ENCODE measurements around the gene ULK1. TPM values are rescaled to one million over a fixed set of nuclear protein-coding genes. Genes with fewer than 3 reads are reported as not detected.

ULK1 gene
- total RNA-seq, 1 donor from 2014 or later, result 5.7 TPM

- Histone ChIP-seq H3K27me3 (ENCODE audit: control insufficient read depth in 3 of 3, insufficient read depth in 3 of 3, low read length in 3 of 3) (peaks cover 0 to 11% (median 2%) of the 10 kb centered on the region in 3 donors), H3K36me3 (ENCODE audit: control insufficient read depth in 3 of 3, insufficient read depth in 3 of 3, low read length in 3 of 3) (no peaks in the 10 kb centered on the region), H3K4me3 (ENCODE audit: low read length in 3 of 3) (no peak overlapping the region), H3K9ac (ENCODE audit: low read depth in 1 of 3, low read length in 3 of 3) (no peak overlapping the region), H3K9me3 (ENCODE audit: control insufficient read depth in 3 of 3, low read length in 3 of 3) (no peaks in the 10 kb centered on the region), H3K27ac (ENCODE audit: low read depth, low read length) (no peak overlapping the region), H3K4me1 (ENCODE audit: control insufficient read depth in 3 of 3, insufficient read depth in 3 of 3, low read length in 3 of 3) (no peaks in the 10 kb centered on the region)
These were observed 31.8 kb upstream of the ULK1 start for GRCh38 chr12:131862600-131862993.

GRCh38 chr12:131862994-131863710 lies 31.3 kb upstream of the ULK1 start:
- Histone ChIP-seq H3K27ac (ENCODE audit: low read depth, low read length) (no peak overlapping the region), H3K9me3 (ENCODE audit: control insufficient read depth in 3 of 3, low read length in 3 of 3) (no peaks in the 10 kb centered on the region), H3K36me3 (ENCODE audit: control insufficient read depth in 3 of 3, insufficient read depth in 3 of 3, low read length in 3 of 3) (no peaks in the 10 kb centered on the region), H3K9ac (ENCODE audit: low read depth in 1 of 3, low read length in 3 of 3) (no peak overlapping the region), H3K27me3 (ENCODE audit: control insufficient read depth in 3 of 3, insufficient read depth in 3 of 3, low read length in 3 of 3) (peaks cover 0 to 11% (median 2%) of the 10 kb centered on the region in 3 donors), H3K4me1 (ENCODE audit: control insufficient read depth in 3 of 3, insufficient read depth in 3 of 3, low read length in 3 of 3) (no peaks in the 10 kb centered on the region), H3K4me3 (ENCODE audit: low read length in 3 of 3) (no peak overlapping the region)

GRCh38 chr12:131863711-131864396 lies 30.6 kb upstream of the ULK1 start:
- Histone ChIP-seq H3K36me3 (ENCODE audit: control insufficient read depth in 3 of 3, insufficient read depth in 3 of 3, low read length in 3 of 3) (no peaks in the 10 kb centered on the region), H3K4me3 (ENCODE audit: low read length in 3 of 3) (no peak overlapping the region), H3K9ac (ENCODE audit: low read depth in 1 of 3, low read length in 3 of 3) (no peak overlapping the region), H3K9me3 (ENCODE audit: control insufficient read depth in 3 of 3, low read length in 3 of 3) (no peaks in the 10 kb centered on the region), H3K27ac (ENCODE audit: low read depth, low read length) (no peak overlapping the region), H3K4me1 (ENCODE audit: control insufficient read depth in 3 of 3, insufficient read depth in 3 of 3, low read length in 3 of 3) (no peaks in the 10 kb centered on the region), H3K27me3 (ENCODE audit: control insufficient read depth in 3 of 3, insufficient read depth in 3 of 3, low read length in 3 of 3) (peaks cover 0 to 11% (median 2%) of the 10 kb centered on the region in 3 donors)

- Histone ChIP-seq H3K27ac (ENCODE audit: low read depth, low read length) (no peak overlapping the region), H3K27me3 (ENCODE audit: control insufficient read depth in 3 of 3, insufficient read depth in 3 of 3, low read length in 3 of 3) (peaks cover 0 to 11% (median 2%) of the 10 kb centered on the region in 3 donors), H3K9ac (ENCODE audit: low read depth in 1 of 3, low read length in 3 of 3) (no peak overlapping the region), H3K4me1 (ENCODE audit: control insufficient read depth in 3 of 3, insufficient read depth in 3 of 3, low read length in 3 of 3) (no peaks in the 10 kb centered on the region), H3K4me3 (ENCODE audit: low read length in 3 of 3) (no peak overlapping the region), H3K36me3 (ENCODE audit: control insufficient read depth in 3 of 3, insufficient read depth in 3 of 3, low read length in 3 of 3) (no peaks in the 10 kb centered on the region), H3K9me3 (ENCODE audit: control insufficient read depth in 3 of 3, low read length in 3 of 3) (no peaks in the 10 kb centered on the region)
These were observed 30.0 kb upstream of the ULK1 start for GRCh38 chr12:131864469-131864868.

GRCh38 chr12:131865180-131865875 lies 29.1 kb upstream of the ULK1 start:
- Histone ChIP-seq H3K9ac (ENCODE audit: low read depth in 1 of 3, low read length in 3 of 3) (no peak overlapping the region), H3K4me1 (ENCODE audit: control insufficient read depth in 3 of 3, insufficient read depth in 3 of 3, low read length in 3 of 3) (no peaks in the 10 kb centered on the region), H3K27me3 (ENCODE audit: control insufficient read depth in 3 of 3, insufficient read depth in 3 of 3, low read length in 3 of 3) (peaks cover 0 to 11% (median 2%) of the 10 kb centered on the region in 3 donors), H3K27ac (ENCODE audit: low read depth, low read length) (no peak overlapping the region), H3K36me3 (ENCODE audit: control insufficient read depth in 3 of 3, insufficient read depth in 3 of 3, low read length in 3 of 3) (no peaks in the 10 kb centered on the region), H3K9me3 (ENCODE audit: control insufficient read depth in 3 of 3, low read length in 3 of 3) (no peaks in the 10 kb centered on the region), H3K4me3 (ENCODE audit: low read length in 3 of 3) (no peak overlapping the region)

GRCh38 chr12:131867471-131867870 lies 27.0 kb upstream of the ULK1 start:
- H3K9ac ChIP-seq (ENCODE audit: low read depth in 1 of 3, low read length in 3 of 3), result no peak overlapping the region
- no peaks in the 10 kb centered on the region for H3K9me3 ChIP-seq (ENCODE audit: control insufficient read depth in 3 of 3, low read length in 3 of 3)
- H3K27me3 ChIP-seq (ENCODE audit: control insufficient read depth in 3 of 3, insufficient read depth in 3 of 3, low read length in 3 of 3), result peaks cover 0 to 12% (median 0%) of the 10 kb centered on the region in 3 donors
- H3K27ac ChIP-seq (ENCODE audit: low read depth, low read length), result no peak overlapping the region
- H3K4me1 ChIP-seq (ENCODE audit: control insufficient read depth in 3 of 3, insufficient read depth in 3 of 3, low read length in 3 of 3), result no peaks in the 10 kb centered on the region
- no peak overlapping the region for H3K4me3 ChIP-seq (ENCODE audit: low read length in 3 of 3)
- no peaks in the 10 kb centered on the region for H3K36me3 ChIP-seq (ENCODE audit: control insufficient read depth in 3 of 3, insufficient read depth in 3 of 3, low read length in 3 of 3)

- Histone ChIP-seq H3K9me3 (ENCODE audit: control insufficient read depth in 3 of 3, low read length in 3 of 3) (no peaks in the 10 kb centered on the region), H3K4me3 (ENCODE audit: low read length in 3 of 3) (no peak overlapping the region), H3K27me3 (ENCODE audit: control insufficient read depth in 3 of 3, insufficient read depth in 3 of 3, low read length in 3 of 3) (peaks cover 0 to 8% (median 0%) of the 10 kb centered on the region in 3 donors), H3K4me1 (ENCODE audit: control insufficient read depth in 3 of 3, insufficient read depth in 3 of 3, low read length in 3 of 3) (no peaks in the 10 kb centered on the region), H3K27ac (ENCODE audit: low read depth, low read length) (no peak overlapping the region), H3K36me3 (ENCODE audit: control insufficient read depth in 3 of 3, insufficient read depth in 3 of 3, low read length in 3 of 3) (no peaks in the 10 kb centered on the region), H3K9ac (ENCODE audit: low read depth in 1 of 3, low read length in 3 of 3) (no peak overlapping the region)
These were observed 26.3 kb upstream of the ULK1 start for GRCh38 chr12:131867891-131868675.

GRCh38 chr12:131869871-131870418 lies 24.5 kb upstream of the ULK1 start:
- Histone ChIP-seq H3K9me3 (ENCODE audit: control insufficient read depth in 3 of 3, low read length in 3 of 3) (no peaks in the 10 kb centered on the region), H3K36me3 (ENCODE audit: control insufficient read depth in 3 of 3, insufficient read depth in 3 of 3, low read length in 3 of 3) (no peaks in the 10 kb centered on the region), H3K4me3 (ENCODE audit: low read length in 3 of 3) (no peak overlapping the region)

GRCh38 chr12:131871677-131872076 lies 22.7 kb upstream of the ULK1 start:
- Histone ChIP-seq H3K4me1 (ENCODE audit: control insufficient read depth in 3 of 3, insufficient read depth in 3 of 3, low read length in 3 of 3) (no peaks in the 10 kb centered on the region), H3K9me3 (ENCODE audit: control insufficient read depth in 3 of 3, low read length in 3 of 3) (no peaks in the 10 kb centered on the region), H3K27ac (ENCODE audit: low read depth, low read length) (no peak overlapping the region), H3K36me3 (ENCODE audit: control insufficient read depth in 3 of 3, insufficient read depth in 3 of 3, low read length in 3 of 3) (no peaks in the 10 kb centered on the region), H3K4me3 (ENCODE audit: low read length in 3 of 3) (no peak overlapping the region), H3K27me3 (ENCODE audit: control insufficient read depth in 3 of 3, insufficient read depth in 3 of 3, low read length in 3 of 3) (peaks cover 0 to 3% (median 0%) of the 10 kb centered on the region in 3 donors), H3K9ac (ENCODE audit: low read depth in 1 of 3, low read length in 3 of 3) (no peak overlapping the region)

More at GRCh38 chr12:131869871-131870418, 24.5 kb upstream of the ULK1 start:
- H3K4me1 ChIP-seq (ENCODE audit: control insufficient read depth in 3 of 3, insufficient read depth in 3 of 3, low read length in 3 of 3), result no peaks in the 10 kb centered on the region
- H3K9ac ChIP-seq (ENCODE audit: low read depth in 1 of 3, low read length in 3 of 3), result no peak overlapping the region
- H3K27ac ChIP-seq (ENCODE audit: low read depth, low read length), result no peak overlapping the region
- peaks cover 0 to 3% (median 0%) of the 10 kb centered on the region in 3 donors for H3K27me3 ChIP-seq (ENCODE audit: control insufficient read depth in 3 of 3, insufficient read depth in 3 of 3, low read length in 3 of 3)

Measured in skeletal muscle tissue (tissue), 4 donors.